K562 (cell line): ENCODE measurements around the gene AKIRIN1. TPM values are rescaled to one million over a fixed set of nuclear protein-coding genes. Genes with fewer than 3 reads are reported as not detected.

ENCODE experiments used
- HDAC1 ChIP-seq, 2 experiments: fragments of 450-650 bp; IDR thresholded peaks; 2 replicates each; pipeline ENCODE4 v1.6.1; 2016 to 2017; ENCODE audit warnings: inconsistent platforms in 1 of 2, mild to moderate bottlenecking in 1 of 2, moderate library complexity in 1 of 2
- HEY1 ChIP-seq: fragments of 250-450 bp; sonication (Bioruptor Pico); IDR thresholded peaks from 2 replicates; pipeline ENCODE4 v1.5.0; 2020; ENCODE audit warnings: mild to moderate bottlenecking, moderate library complexity, borderline replicate concordance
- JUN ChIP-seq, 2 experiments: sonication (generic) in 1 of 2; formaldehyde crosslinking in 1 of 2; IDR thresholded peaks; 2 replicates each; pipeline versions ENCODE4 v1.6.1 to v1.8.0; 2012 to 2022; ENCODE audit warnings: borderline replicate concordance in 2 of 2, mild to moderate bottlenecking in 2 of 2, improper control_type of control experiment in 1 of 2, low read depth in 1 of 2, low read length in 1 of 2, missing genetic modification reagents in 1 of 2
- JUNB ChIP-seq: fragments of 450-650 bp; formaldehyde crosslinking; conservative IDR thresholded peaks from 2 replicates; pipeline ENCODE4 v1.4.0; 2020; ENCODE audit warnings: mild to moderate bottlenecking
- MTA1 ChIP-seq: fragments of 450-650 bp; IDR thresholded peaks from 2 replicates; pipeline ENCODE4 v1.6.1; 2017; ENCODE audit warnings: borderline replicate concordance
- NR2C2 ChIP-seq, 2 experiments: fragments of 200-800 bp in 1 of 2; sonication (Bioruptor generic) in 1 of 2; sonication (generic) in 1 of 2; formaldehyde crosslinking in 1 of 2; IDR thresholded peaks; 2 replicates each; pipeline versions ENCODE4 v1.6.1 to v1.8.0; 2016 to 2022; ENCODE audit warnings: mild to moderate bottlenecking in 1 of 2, missing compliant biosample characterization in 1 of 2, missing genetic modification characterization in 1 of 2, missing genetic modification reagents in 1 of 2
- ZFPM2 ChIP-seq: fragments of 250-450 bp; sonication (Bioruptor Pico); IDR thresholded peaks from 2 replicates; pipeline ENCODE4 v1.5.1; 2022; ENCODE audit warnings: mild to moderate bottlenecking
- ZNF124 ChIP-seq: sonication (generic); formaldehyde crosslinking; IDR thresholded peaks from 2 replicates; pipeline ENCODE4 v1.8.1; 2022; ENCODE audit warnings: missing genetic modification reagents
- ZNF146 ChIP-seq: IDR thresholded peaks from one replicate; pipeline ENCODE4 v1.6.1; 2018; ENCODE audit warnings: missing compliant biosample characterization; ENCODE audit not compliant: unreplicated experiment
- ZNF175 ChIP-seq: fragments of 200-800 bp; sonication (Bioruptor generic); IDR thresholded peaks from 2 replicates; pipeline ENCODE4 v1.6.1; 2016; ENCODE audit warnings: low read depth, mild to moderate bottlenecking, missing genetic modification characterization, missing compliant biosample characterization
- polyA plus RNA-seq, 8 experiments: library from polyadenylated mRNA; depleted of rRNA in 4 of 8; stranded (reverse) in 5 of 8; unstranded in 3 of 8; fragments of >200 nt; fragmentation: Nextera tagmentation in 2 of 8; fragmentation: Illumina TruSeq in 1 of 8; extraction: Ambion mirVana in 2 of 8; extraction: Trizol in 1 of 8; gene quantifications; 2 replicates each; pipeline versions ENCODE4 v1.2.1 to v1.2.3, GENCODE V29; 2011 to 2014; ENCODE audit warnings: inconsistent platforms in 1 of 8, missing spikeins in 1 of 8
- total RNA-seq, 7 experiments: library from RNA; depleted of rRNA in 6 of 7; stranded (reverse); fragments of >200 nt in 6 of 7; fragmentation: Illumina TruSeq in 2 of 7; extraction: Trizol in 2 of 7; gene quantifications; 2 replicates each; pipeline versions ENCODE4 v1.2.1 to v1.2.3, GENCODE V29; 2011 to 2021; ENCODE audit warnings: low replicate concordance in 1 of 7
- TF ChIP-seq, protein P1 (sequence below): fragments of 200-600 bp; sonication (generic); IDR thresholded peaks from one replicate; pipeline ENCODE4 v1.6.1; 2012; ENCODE audit warnings: mild to moderate bottlenecking, low read depth, low read length, inconsistent platforms
- TF ChIP-seq, protein P2 (sequence below): IDR thresholded peaks from 2 replicates; pipeline ENCODE4 v1.6.1; 2012; ENCODE audit warnings: low read depth, low read length, improper control_type of control experiment, borderline replicate concordance
- TF ChIP-seq, protein P3 (sequence below): fragments of 450-650 bp; formaldehyde crosslinking; IDR thresholded peaks from 2 replicates; pipeline ENCODE4 v1.4.0; 2022; ENCODE audit warnings: missing genetic modification characterization

AKIRIN1 gene
- total and polyA plus RNA-seq, 9 of the 15 experiments (the other 6 are each of a cell fraction or from before 2014, with no cell fraction given): 11.5 to 139 (median 83.4) TPM

DNA sequence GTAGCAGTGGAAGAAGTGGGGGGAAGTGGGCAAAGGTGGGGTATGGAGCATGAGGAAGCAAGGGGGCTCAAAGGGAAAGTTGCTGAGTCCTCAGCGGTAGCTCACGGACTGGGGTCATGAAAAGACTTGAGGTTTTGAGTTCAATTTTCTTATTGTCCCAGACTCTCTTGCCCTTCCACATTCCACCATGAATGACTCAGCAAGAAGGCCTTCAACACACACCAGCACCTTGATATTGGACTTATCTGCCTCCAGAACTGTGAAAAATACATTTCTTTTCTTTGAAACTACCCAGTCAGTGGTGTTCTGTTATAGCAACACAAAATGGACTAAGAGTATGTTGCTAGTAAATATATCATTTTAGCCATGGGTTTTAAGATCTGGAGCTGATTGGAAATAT lies 32.1 kb upstream of the AKIRIN1 start (continued):
- TF ChIP-seq, protein P1, sequence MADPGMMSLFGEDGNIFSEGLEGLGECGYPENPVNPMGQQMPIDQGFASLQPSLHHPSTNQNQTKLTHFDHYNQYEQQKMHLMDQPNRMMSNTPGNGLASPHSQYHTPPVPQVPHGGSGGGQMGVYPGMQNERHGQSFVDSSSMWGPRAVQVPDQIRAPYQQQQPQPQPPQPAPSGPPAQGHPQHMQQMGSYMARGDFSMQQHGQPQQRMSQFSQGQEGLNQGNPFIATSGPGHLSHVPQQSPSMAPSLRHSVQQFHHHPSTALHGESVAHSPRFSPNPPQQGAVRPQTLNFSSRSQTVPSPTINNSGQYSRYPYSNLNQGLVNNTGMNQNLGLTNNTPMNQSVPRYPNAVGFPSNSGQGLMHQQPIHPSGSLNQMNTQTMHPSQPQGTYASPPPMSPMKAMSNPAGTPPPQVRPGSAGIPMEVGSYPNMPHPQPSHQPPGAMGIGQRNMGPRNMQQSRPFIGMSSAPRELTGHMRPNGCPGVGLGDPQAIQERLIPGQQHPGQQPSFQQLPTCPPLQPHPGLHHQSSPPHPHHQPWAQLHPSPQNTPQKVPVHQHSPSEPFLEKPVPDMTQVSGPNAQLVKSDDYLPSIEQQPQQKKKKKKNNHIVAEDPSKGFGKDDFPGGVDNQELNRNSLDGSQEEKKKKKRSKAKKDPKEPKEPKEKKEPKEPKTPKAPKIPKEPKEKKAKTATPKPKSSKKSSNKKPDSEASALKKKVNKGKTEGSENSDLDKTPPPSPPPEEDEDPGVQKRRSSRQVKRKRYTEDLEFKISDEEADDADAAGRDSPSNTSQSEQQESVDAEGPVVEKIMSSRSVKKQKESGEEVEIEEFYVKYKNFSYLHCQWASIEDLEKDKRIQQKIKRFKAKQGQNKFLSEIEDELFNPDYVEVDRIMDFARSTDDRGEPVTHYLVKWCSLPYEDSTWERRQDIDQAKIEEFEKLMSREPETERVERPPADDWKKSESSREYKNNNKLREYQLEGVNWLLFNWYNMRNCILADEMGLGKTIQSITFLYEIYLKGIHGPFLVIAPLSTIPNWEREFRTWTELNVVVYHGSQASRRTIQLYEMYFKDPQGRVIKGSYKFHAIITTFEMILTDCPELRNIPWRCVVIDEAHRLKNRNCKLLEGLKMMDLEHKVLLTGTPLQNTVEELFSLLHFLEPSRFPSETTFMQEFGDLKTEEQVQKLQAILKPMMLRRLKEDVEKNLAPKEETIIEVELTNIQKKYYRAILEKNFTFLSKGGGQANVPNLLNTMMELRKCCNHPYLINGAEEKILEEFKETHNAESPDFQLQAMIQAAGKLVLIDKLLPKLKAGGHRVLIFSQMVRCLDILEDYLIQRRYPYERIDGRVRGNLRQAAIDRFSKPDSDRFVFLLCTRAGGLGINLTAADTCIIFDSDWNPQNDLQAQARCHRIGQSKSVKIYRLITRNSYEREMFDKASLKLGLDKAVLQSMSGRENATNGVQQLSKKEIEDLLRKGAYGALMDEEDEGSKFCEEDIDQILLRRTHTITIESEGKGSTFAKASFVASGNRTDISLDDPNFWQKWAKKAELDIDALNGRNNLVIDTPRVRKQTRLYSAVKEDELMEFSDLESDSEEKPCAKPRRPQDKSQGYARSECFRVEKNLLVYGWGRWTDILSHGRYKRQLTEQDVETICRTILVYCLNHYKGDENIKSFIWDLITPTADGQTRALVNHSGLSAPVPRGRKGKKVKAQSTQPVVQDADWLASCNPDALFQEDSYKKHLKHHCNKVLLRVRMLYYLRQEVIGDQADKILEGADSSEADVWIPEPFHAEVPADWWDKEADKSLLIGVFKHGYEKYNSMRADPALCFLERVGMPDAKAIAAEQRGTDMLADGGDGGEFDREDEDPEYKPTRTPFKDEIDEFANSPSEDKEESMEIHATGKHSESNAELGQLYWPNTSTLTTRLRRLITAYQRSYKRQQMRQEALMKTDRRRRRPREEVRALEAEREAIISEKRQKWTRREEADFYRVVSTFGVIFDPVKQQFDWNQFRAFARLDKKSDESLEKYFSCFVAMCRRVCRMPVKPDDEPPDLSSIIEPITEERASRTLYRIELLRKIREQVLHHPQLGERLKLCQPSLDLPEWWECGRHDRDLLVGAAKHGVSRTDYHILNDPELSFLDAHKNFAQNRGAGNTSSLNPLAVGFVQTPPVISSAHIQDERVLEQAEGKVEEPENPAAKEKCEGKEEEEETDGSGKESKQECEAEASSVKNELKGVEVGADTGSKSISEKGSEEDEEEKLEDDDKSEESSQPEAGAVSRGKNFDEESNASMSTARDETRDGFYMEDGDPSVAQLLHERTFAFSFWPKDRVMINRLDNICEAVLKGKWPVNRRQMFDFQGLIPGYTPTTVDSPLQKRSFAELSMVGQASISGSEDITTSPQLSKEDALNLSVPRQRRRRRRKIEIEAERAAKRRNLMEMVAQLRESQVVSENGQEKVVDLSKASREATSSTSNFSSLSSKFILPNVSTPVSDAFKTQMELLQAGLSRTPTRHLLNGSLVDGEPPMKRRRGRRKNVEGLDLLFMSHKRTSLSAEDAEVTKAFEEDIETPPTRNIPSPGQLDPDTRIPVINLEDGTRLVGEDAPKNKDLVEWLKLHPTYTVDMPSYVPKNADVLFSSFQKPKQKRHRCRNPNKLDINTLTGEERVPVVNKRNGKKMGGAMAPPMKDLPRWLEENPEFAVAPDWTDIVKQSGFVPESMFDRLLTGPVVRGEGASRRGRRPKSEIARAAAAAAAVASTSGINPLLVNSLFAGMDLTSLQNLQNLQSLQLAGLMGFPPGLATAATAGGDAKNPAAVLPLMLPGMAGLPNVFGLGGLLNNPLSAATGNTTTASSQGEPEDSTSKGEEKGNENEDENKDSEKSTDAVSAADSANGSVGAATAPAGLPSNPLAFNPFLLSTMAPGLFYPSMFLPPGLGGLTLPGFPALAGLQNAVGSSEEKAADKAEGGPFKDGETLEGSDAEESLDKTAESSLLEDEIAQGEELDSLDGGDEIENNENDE: no peak
- TF ChIP-seq ZNF124 (CRISPR knock-in tag): no peak
- TF ChIP-seq, protein P2, sequence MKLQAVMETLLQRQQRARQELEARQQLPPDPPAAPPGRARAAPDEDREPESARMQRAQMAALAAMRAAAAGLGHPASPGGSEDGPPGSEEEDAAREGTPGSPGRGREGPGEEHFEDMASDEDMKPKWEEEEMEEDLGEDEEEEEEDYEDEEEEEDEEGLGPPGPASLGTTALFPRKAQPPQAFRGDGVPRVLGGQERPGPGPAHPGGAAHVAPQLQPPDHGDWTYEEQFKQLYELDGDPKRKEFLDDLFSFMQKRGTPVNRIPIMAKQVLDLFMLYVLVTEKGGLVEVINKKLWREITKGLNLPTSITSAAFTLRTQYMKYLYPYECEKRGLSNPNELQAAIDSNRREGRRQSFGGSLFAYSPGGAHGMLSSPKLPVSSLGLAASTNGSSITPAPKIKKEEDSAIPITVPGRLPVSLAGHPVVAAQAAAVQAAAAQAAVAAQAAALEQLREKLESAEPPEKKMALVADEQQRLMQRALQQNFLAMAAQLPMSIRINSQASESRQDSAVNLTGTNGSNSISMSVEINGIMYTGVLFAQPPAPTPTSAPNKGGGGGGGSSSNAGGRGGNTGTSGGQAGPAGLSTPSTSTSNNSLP: no peak
- TF ChIP-seq ZNF146 (CRISPR knock-in tag): no peak
- TF ChIP-seq HDAC1 (IDR thresholded peaks at IDR 0.05): no peak
- TF ChIP-seq JUN (IDR thresholded peaks at IDR 0.05; ENCODE audit: borderline replicate concordance, low read depth, low read length): no peak
- TF ChIP-seq JUN (CRISPR knock-in tag; IDR thresholded peaks at IDR 0.05; ENCODE audit: borderline replicate concordance): no peak
- no peak for TF ChIP-seq JUNB (CRISPR knock-in tag)
- TF ChIP-seq ZFPM2 (CRISPR knock-in tag): no peak
- TF ChIP-seq ZNF175: no peak
- TF ChIP-seq, protein P3, sequence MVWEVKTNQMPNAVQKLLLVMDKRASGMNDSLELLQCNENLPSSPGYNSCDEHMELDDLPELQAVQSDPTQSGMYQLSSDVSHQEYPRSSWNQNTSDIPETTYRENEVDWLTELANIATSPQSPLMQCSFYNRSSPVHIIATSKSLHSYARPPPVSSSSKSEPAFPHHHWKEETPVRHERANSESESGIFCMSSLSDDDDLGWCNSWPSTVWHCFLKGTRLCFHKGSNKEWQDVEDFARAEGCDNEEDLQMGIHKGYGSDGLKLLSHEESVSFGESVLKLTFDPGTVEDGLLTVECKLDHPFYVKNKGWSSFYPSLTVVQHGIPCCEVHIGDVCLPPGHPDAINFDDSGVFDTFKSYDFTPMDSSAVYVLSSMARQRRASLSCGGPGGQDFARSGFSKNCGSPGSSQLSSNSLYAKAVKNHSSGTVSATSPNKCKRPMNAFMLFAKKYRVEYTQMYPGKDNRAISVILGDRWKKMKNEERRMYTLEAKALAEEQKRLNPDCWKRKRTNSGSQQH (CRISPR knock-in tag): no peak
- no peak for TF ChIP-seq NR2C2 (CRISPR knock-in tag; IDR thresholded peaks at IDR 0.05)
- TF ChIP-seq NR2C2 (tag; IDR thresholded peaks at IDR 0.05): no peak
- TF ChIP-seq MTA1: no peak
- no peak for TF ChIP-seq HEY1 (CRISPR knock-in tag)
